Esophagus mucosa (tissue), 1 donor: ENCODE measurements around the gene MATCAP1. TPM values are rescaled to one million over a fixed set of nuclear protein-coding genes. Genes with fewer than 3 reads are reported as not detected.

ENCODE experiments used
- ATAC-seq: fragments of 200-7000 bp; cut with Tn5 transposase; one replicate; pipeline ENCODE4 v1.9.1; 2020
- total RNA-seq: library from RNA; stranded (reverse); gene quantifications from one replicate; pipeline ENCODE4 v1.2.4, GENCODE V29; 2023
- donor health status: DM: yes; HTN: yes; CAD: no.

MATCAP1 gene
- total RNA-seq, 1 donor from 2014 or later: 7.8 TPM

DNA sequence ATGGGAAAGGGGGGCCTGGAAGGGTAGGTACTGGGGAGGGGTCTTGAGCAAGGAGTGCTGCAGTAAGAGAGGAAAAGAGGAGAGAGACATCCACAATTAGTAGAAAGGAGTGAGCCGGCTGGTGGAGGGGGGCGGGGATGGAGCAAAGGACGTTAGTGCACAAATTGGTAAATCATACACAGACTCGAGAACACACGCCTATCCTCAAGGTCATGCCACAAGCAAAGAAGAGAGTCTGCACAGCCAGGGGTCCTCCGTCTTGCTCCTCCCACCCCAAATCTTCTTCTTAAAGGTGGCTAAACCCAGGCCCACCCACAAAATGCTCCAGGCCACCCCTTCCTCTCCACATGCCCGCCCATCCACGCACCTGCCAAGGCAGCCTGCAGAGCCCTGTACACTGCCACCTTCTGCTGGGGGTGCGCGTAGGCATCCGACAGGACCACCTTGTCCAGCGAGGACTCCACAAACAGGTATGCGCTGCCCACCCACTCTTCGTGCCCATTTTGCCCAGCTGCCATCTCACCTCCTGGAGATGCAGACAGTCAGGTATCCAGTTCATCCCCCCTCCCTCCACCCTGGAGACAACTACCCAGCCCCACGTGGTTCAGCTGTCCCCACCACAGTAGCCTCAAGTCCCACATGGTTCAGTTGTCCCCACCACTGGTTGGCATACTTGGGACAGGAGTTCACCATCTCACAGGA lies 27.5 kb downstream of the MATCAP1 start:
- ATAC-seq: no peak

DNA sequence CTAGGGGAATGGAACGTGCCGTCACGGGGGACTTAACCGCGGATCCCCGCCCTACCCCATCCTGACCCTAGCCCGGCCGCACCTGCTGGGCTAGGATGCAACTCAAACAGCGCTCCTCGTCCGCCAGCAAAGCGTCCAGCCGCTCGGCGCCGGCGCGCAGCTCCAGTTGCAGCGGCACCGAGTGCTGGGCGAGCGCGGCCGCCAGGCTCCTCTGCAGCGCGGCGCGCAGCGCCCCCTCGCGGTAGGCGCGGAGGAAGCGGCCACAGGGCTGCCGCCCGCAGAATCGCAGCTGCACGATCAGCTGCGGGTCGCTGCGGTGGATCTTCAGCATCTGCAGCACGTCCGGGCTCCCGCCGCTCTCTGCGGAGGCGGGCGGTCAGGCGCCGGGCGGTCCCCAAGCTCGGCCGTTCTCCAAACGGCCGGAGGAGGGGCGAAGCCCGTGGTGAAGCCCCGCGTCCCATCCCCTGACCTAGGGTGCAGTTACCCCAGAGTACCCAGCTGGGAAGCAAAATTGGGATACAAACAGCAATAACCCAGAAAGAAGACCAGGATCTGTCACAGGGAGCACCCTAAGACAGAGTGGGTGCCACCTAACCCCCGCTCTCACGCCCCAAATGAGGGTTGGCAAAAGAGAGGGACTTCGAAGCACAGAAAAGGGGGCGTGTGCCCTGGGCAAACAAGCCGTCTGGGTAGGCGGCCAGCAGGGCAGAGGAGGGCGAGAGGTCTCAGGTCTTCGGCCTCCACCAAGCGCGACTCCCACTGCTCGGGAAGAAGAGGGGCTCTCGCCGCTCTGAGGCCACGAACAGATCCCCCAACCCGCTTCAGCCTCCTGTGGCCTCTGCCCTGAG lies 28.2 kb downstream of the MATCAP1 start:
- ATAC-seq: peak; percentile 58

DNA sequence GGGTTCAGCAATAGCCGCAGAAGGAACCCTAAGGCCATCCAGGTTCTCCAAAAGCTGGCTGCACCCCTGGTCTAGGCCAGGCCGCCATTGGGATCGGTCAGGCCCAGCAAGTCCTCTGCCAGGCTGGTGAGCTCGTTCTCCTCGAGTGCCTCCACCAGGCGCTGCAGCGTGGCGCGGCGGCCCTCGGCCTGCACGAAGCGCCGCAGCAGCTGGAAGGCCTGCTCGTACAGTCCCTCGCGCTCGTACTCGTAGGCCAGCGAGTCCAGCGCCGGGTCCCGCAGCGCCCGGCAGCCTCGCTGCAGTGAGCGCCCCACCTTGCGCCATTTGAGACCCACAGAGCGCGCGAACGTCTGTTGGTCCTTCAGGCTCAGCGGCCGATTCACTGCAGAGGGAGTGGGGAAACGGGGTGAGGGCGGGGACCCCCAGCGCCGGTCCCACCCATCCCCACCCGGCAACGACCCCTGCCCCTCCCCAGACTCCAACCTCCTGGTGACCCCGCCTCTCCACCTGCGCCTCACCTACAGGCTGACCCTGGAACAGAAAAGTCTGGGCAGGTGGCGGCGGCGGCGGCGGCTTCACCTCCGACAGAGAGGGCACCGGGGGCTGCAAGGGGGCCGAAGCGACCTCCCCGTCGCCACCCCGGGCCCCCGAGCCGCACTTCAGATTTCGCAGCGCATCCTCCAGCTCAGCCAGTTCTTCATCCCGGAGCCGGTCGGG lies 29.0 kb downstream of the MATCAP1 start:
- ATAC-seq: no peak

DNA sequence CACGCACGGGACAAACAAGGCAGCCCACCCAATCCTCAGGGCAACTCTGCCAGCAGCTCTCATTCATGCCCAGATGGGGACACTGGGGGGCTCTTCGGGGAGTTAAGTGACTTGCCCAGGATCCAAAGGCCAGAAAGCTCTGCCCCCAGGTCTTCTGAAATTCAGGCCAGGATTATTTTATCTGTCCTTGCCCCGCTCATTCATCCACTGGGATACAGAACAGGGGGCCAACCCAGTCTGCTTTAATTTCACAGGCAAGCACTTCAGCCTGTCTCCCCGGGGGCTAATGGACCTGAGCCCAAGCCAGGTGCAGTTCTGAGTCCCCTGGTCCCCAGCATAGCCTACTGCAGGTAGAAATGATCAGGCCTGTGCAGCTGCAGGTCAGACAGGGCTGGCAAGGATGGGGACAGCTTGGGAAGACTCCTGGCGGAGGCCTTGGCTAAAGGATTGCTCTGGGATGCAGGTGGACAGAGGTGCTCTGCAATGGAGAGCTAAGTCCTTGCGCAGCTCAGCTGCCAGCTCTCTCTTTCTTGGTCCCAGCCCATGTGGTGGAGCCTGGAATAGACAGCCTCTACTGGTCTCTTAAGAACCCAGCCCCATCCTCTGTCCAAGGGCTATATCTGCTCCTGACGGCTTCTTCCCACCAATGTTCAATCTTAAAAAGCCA lies 32.2 kb downstream of the MATCAP1 start:
- no peak for ATAC-seq

DNA sequence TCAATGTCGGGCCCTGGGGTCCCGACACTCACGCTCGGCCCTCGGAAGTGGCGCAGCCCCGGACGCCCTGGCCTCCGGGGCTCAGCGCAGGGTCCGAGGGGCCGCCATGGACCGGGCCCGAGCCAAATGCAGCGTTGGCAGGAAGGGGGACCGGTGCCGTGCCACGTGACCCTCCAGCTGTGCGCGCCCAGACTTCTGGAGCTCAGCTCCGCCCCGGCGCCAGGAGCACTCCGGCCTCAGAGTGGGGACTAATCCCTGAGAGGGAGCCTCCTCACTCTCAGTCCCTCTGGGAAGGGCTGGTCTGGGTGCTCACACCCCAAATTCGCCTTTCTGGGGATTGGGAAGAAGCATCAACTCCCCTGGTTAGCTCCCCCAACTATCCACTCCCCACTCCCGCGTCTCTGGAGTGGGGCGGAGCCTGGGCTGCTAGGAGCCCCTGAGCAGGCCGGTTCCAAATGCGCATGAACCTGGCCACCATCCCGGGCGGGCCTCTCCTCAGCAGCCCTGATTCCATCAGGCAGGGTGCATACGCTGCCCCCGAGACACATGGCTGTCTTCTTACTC lies 32.8 kb downstream of the MATCAP1 start, which contains the start of gene B3GNT9:
Gene B3GNT9, minus strand, starts transcription at position 166 of the 564 bp plus-strand sequence. CDS start 513 bp downstream, outside the sequence.
- ATAC-seq: peak; percentile 53

DNA sequence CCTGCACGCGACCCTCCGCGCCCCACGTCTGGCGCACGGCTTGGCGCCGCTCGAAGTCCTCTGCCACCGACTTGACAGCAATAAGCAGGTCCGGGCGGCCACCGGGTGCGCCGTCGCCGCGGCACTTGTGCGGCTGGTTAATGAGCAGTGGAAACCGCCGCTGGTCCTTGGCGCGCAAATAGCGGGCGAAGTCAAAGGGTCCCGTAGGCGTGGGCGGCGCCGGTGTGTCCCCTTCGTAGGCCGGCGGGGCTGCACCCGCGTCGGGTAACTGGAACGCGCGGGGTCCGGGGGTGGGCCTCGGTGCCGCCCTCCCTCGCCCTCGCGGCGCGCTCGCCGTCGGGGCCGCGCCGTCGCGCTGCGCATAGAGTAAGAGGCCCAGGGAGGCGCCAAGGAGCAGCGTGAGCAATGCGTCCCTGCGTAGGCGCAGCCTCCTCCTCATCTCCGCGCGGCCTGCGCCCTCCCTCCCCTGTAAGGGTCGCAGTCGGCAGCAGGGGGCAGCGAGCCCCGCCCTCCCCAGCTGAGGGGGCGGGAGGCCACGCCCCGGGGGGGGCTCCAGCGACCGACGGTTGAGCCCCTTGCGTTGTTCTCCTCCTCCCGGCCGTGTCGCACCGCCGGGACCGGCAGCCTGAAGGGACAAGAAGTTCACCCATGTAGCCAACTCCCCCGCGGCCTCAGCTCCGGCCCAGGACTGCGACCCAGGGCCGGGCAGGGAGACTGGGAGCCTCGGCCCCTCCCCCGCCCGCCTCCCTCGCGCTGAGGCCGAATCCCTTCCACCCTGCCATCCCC lies 33.5 kb downstream of the MATCAP1 start:
- ATAC-seq: peak; percentile 57

DNA sequence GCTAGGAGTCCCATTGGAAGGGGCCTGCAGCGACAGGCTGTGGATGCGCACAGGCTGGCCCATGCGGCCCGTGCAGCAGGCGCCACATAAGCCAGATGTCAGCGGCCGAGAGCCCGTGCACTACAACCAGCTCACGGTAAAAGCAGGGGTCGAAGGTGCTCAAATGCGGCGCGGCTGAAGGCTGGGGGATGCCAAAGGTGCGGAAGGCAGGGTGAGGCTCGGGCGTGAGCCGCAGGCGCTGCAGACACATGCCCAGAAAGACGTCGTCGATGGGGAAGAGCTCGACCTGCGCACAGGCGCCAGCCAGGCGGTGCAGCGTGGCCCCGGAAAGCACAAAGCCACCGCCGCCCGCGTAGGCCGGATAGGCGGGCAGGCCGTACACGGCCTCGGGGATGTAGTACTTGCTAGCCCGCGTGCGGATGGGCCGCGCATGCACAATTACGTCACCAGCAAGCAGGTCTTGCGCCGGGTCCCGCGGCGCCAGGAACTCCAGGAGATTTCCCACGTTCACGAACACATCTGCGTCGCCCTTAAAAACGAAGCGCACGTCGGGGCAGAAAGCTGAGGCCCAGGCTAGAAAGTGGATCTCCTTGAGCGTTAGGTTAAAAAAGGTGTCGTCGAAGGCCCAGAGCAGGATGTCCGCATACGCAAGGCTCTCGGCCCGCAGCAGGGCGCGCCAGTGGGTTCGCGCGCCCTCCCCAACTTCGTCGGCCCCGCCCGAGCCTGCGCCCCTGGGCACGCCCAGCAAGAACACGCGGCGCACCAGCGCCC lies 34.3 kb downstream of the MATCAP1 start:
- ATAC-seq: no peak

GRCh38 chr16:67148656-67149275 lies 35.0 kb downstream of the MATCAP1 start:
- ATAC-seq: no peak

- no peak for ATAC-seq
These were observed 35.5 kb downstream of the MATCAP1 start for GRCh38 chr16:67148221-67148620.

DNA sequence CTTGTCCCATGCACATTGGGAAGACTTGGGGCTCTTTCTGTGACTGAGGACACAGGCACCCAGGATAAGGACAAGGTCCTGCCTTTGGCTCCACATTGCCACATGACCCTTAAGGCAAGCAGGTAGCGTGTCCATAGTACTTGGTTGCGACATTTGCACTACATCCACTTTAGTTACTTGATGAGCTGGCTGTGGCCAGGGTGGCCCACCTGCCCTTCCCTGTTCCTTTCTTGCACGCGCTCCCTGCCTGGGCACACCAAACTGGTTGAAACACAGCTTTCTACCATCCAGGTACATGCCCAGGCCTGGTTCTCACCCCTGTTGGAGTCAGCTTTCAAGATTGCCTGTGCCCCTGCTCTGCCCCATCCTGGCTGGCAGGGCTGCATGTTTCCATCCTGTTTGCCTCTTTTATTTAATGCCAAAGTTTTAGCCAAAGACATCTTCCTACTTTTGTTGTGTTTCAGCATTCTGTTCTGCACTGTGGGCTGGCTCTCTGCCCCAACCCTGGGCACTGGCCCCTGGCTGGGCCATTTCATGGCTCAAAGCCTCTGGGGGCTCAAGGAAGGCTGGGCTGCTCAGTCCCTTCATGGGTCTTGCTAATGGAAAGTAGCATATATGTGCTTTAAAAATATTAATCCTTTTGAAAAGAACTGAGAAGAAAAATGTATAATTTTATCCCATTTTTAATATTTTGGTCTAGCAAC lies 36.2 kb downstream of the MATCAP1 start:
- ATAC-seq: peak; percentile 27

DNA sequence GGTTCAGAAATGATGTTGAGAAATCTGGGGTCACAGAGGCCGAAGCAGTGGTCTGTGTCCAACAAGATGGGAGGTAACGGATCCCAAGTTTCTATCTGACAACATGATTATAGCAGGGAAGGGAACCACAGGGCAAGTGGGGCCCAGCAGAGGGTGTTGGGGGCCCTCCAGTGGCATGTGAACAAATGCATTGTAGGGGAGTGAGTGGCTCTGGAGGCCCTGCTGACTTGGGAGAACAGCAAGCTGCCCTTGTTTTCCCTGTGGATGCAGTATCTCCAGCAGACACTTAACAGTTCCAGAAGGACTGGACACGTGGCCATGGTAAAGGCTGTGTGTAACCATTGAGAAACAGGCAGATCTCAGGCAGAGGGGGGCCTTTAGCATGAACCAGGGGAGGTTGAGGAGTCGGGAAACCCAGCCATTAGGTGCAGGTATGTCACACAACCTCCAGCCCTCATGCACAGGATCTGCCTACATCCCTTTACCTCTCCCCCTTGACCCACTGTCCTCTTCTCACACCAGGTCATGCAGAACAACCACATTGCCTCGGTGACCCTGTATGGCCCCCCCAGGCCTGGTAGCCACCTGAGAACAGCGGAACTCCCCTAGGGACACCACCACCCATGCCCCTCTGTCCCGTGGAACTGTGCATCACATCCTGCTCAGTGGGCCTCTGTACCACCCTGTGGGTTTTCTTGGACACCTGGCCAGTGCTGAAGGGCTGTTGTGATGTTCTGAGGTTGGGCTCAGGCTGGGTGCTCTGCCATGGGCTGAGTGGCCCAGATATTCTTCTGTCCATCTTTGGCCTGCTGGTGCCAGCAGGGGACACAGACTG lies 37.0 kb downstream of the MATCAP1 start:
- no peak for ATAC-seq

DNA sequence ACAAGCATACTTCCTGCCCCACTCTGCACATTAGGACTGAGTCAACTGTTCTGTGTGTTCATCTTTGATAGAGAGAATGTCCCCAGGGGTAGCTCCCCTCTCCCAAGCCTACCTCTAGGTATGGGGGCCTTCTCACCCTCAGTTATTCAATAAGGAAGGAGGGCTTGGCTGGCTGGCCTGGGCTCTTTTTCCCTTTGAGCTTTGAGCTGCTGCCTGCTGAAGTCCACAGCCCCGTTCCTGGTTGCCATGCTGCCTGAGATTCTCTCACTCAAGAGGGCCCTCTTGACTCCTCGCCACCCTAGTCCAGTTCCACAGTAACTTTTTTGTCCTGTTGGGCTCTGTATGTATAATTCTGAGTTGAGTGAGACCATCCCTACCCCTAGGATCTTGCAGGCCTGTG lies 38.0 kb downstream of the MATCAP1 start:
- ATAC-seq: no peak

DNA sequence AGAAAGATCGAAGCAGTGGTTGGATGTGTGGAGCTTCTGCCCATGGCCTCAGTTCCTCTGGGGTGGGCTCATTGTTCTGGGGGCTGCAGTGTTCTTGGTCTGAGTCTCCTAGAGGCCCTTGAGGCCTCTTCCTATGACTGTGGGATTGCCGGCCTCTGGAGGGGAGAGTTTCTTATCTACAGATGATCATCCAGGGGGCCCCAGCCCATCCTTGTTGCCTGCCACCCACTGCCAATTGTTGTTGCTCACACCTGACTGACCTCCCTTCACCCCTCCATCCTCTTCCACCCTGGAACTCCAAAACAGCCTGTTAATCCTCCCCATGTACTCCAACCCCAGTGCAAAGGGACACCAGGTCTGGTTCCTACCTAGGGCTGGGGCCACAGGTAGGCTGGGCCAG lies 38.8 kb downstream of the MATCAP1 start:
- no peak for ATAC-seq

- ATAC-seq: no peak
These were observed 41.4 kb downstream of the MATCAP1 start for GRCh38 chr16:67142342-67142741.

- no peak for ATAC-seq
These were observed 42.4 kb downstream of the MATCAP1 start for GRCh38 chr16:67141391-67141790.

DNA sequence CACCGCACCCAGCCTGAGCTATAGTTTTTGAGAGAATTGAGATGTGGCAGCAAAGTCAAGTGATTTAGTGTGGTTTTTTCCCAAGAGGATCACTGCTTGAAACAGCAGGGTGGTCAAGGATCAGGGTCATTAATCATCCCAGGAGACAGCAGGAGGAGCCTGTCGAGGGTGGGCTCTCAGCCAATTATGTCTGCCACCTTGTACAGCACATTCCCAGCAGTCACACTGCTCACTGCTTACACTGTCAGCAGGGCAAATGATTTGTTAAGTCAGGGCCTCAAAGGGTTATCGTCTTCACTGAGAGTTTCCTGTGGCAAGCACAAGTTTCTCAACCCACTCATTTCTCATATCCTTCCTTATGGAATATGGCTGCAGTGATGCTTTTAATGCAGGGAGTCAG lies 46.2 kb downstream of the MATCAP1 start:
- no peak for ATAC-seq

GRCh38 chr16:67129422-67129821 lies 54.3 kb downstream of the MATCAP1 start:
- ATAC-seq: no peak

DNA sequence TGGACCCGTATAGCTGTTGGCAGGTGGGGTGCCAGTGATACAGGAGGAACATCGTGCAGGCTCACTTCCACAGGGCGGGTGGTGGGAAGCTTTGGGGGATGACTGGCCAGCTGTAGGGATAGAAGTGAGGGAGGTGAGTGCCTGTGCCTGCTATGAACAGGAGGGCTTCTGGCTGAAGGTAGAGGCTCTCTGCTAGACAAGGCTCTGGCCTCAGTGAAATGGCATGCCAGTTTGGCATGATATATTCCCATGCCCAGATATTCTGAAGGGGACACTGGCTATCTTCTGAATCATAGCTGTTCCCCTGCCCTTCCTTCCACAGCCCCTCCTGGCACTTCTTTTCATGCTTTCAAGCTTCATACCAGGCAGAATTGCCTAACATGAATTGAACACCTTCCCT lies 54.9 kb downstream of the MATCAP1 start:
- ATAC-seq: no peak

- no peak for ATAC-seq
These were observed 55.3 kb downstream of the MATCAP1 start for GRCh38 chr16:67128417-67128816.
